ENCODE results near the gene ALKBH4.
A peak's percentile ranks its signal among the peaks of the same experiment; 100 is the strongest.
"Not testable (repeated sequence)": the region's sequence is repeated elsewhere in the genome, so short reads cannot be mapped to it uniquely, and the experiment has no call there.

Gene ALKBH4

GRCh38 chr7:102464577-102465280 is at the start of gene ALKBH4, which contains the start of gene LRWD1:
TSS of gene ALKBH4 (minus strand) at chr7:102464863. CDS start at chr7:102464836, 27 bp downstream.
TSS of gene LRWD1 (plus strand) at chr7:102464984. CDS start at chr7:102465081, 97 bp downstream.
- DNase-seq = peak; percentile 96

GRCh38 chr7:102512642-102513221 is 48.1 kb upstream of the ALKBH4 start:
- peak; percentile 99 for DNase-seq

GRCh38 chr7:102511860-102512522 is 47.3 kb upstream of the ALKBH4 start:
- DNase-seq = not testable (repeated sequence)

GRCh38 chr7:102510575-102510974 is 45.9 kb upstream of the ALKBH4 start:
- DNase-seq = not testable (repeated sequence)

GRCh38 chr7:102507410-102508088 is 42.9 kb upstream of the ALKBH4 start:
- DNase-seq = not testable (repeated sequence)

- not testable (repeated sequence) for DNase-seq
These were observed 40.9 kb upstream of the ALKBH4 start for GRCh38 chr7:102505298-102506185.

- DNase-seq = not testable (repeated sequence)
These were observed 38.5 kb upstream of the ALKBH4 start for GRCh38 chr7:102503141-102503540.

GRCh38 chr7:102498321-102498720 is 33.7 kb upstream of the ALKBH4 start:
- not testable (repeated sequence) for DNase-seq

- DNase-seq = not testable (repeated sequence)
These were observed 32.6 kb upstream of the ALKBH4 start for GRCh38 chr7:102497308-102497707.

GRCh38 chr7:102496861-102497260 is 32.2 kb upstream of the ALKBH4 start:
- DNase-seq = not testable (repeated sequence)

GRCh38 chr7:102494473-102495149 is 29.9 kb upstream of the ALKBH4 start:
- DNase-seq = not testable (repeated sequence)

GRCh38 chr7:102494026-102494425 is 29.4 kb upstream of the ALKBH4 start:
- not testable (repeated sequence) for DNase-seq

- peak; percentile 64 for DNase-seq
These were observed 28.7 kb upstream of the ALKBH4 start for GRCh38 chr7:102493220-102493935.

- not testable (repeated sequence) for DNase-seq
These were observed 25.9 kb upstream of the ALKBH4 start for GRCh38 chr7:102490529-102491075.

- DNase-seq = not testable (repeated sequence)
These were observed 19.7 kb upstream of the ALKBH4 start for GRCh38 chr7:102484317-102484716.

GRCh38 chr7:102481962-102482361 is 17.3 kb upstream of the ALKBH4 start:
- not testable (repeated sequence) for DNase-seq

- peak; percentile 50 for DNase-seq
These were observed 15.4 kb upstream of the ALKBH4 start for GRCh38 chr7:102479982-102480637.

- not testable (repeated sequence) for DNase-seq
These were observed 14.5 kb upstream of the ALKBH4 start for GRCh38 chr7:102479209-102479584.

- peak; percentile 97 for DNase-seq
These were observed 13.9 kb upstream of the ALKBH4 start, which contains the start of gene POLR2J for GRCh38 chr7:102478314-102479208. TSS of gene POLR2J (minus strand) at chr7:102478922. CDS start at chr7:102478860, 62 bp downstream.
